Cardiac fibroblast (primary cell): Measurements from ENCODE around the gene OSM.

Source experiments
- DNase-seq, 2 donors: peaks; one replicate each; pipeline versions ENCODE4 v3.0.0 to v3.0.0-alpha.2; 2010; ENCODE audit warnings: low read depth in 2 of 2
- H3K4me3 ChIP-seq, 2 donors: replicated peaks in 1 of 2; 1 replicate in 1 of 2; 2 replicates in 1 of 2; pipeline ENCODE4 v1.5.1; 2011; ENCODE audit warnings: low read depth in 2 of 2, low read length in 2 of 2, mild to moderate bottlenecking in 2 of 2, moderate library complexity in 1 of 2
- CTCF ChIP-seq: IDR thresholded peaks from one replicate; pipeline ENCODE4 v1.5.1; 2011; ENCODE audit warnings: low read depth, mild to moderate bottlenecking, low read length, inconsistent platforms

OSM gene

GRCh38 chr22:30266445-30267381, at the start of gene OSM:
Gene OSM (minus strand): TSS chr22:30266851. CDS start chr22:30266799, 52 bp downstream.
- no peak within 1 kb of the TSS for H3K4me3 ChIP-seq
- TF ChIP-seq CTCF, result no peak
- no peak for DNase-seq

GRCh38 chr22:30315962-30316576, 49.4 kb upstream of the OSM start:
- H3K4me3 ChIP-seq, result no peak overlapping the region
- DNase-seq, result no peak
- TF ChIP-seq CTCF, result no peak

GRCh38 chr22:30314915-30315314, 48.3 kb upstream of the OSM start:
- no peak overlapping the region for H3K4me3 ChIP-seq
- no peak for TF ChIP-seq CTCF
- no peak for DNase-seq

- no peak overlapping the region for H3K4me3 ChIP-seq
- DNase-seq, result no peak
- TF ChIP-seq CTCF, result no peak
Measured at GRCh38 chr22:30313527-30314363, 47.1 kb upstream of the OSM start.

GRCh38 chr22:30312053-30312452, 45.4 kb upstream of the OSM start:
- peak in 1 of 2 donors; percentile 62 for DNase-seq
- TF ChIP-seq CTCF, result no peak
- H3K4me3 ChIP-seq, result no peak overlapping the region

GRCh38 chr22:30310881-30311771, 44.5 kb upstream of the OSM start:
- TF ChIP-seq CTCF, result no peak
- peak in 1 of 2 donors; percentile 89 for DNase-seq
- H3K4me3 ChIP-seq, result no peak overlapping the region
